ENCODE data around the gene SPOUT1.

Gene SPOUT1

GRCh38 chr9:128771745-128772519 lies 57.7 kb downstream of the SPOUT1 start, which contains the start of gene ZER1:
ZER1 (minus strand) TSS chr9:128771927; CDS start chr9:128755565, 16,362 bp downstream.
- DNase-seq (ENCODE audit: low read depth in 2 of 2) = peak; percentile 86 to 87

DNA sequence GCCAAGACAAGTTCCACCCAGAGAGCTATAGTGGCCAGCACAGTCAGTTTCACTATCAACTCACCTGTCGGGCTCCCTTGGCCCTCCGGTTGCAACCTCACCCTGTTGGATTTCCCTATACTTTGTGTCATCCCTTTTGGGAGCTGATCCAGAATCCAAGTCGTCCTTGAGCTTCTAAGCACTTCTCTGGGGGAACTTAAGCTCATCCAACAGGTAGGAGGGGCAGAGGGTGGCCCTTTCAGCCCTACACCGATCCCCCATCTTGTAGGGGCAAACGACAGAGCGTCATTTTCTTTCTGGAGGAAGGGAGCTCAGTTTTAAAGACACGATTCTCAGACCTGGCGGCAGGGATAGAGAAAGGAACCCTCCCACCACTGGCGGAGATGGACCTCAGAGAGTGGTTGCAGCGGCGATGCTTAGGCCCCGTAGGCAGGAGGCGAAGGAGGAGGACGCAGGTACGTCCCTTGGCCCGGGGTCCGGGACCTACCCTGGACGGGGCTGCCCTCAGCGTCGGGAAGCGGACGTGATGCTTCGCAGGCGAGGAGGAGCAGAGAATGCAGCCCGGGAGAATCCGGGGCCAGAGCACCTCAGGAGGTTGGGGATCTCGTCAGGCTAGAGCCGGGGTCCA lies 58.4 kb downstream of the SPOUT1 start:
- no peak for DNase-seq (ENCODE audit: low read depth in 2 of 2)

GRCh38 chr9:128770286-128771030 lies 59.1 kb downstream of the SPOUT1 start:
- DNase-seq (ENCODE audit: low read depth in 2 of 2) = no peak

Data from stimulated activated CD8-positive, alpha-beta memory T cell treated with anti-CD3 and anti-CD28 coated beads, Interleukin-7, amount 100 ng/mL, for 1 hour (primary cell).